NOMO-1 treated with dmso at 0.1 percent for 144 hours (cell line): ENCODE data around the gene GGA2.
A peak's percentile ranks its signal among the peaks of the same experiment; 100 is the strongest.
"Not testable (repeated sequence)": the region's sequence is repeated elsewhere in the genome, so short reads cannot be mapped to it uniquely, and the experiment has no call there.

Experiments used
- DNase-seq: peaks from one replicate; lab custom pipeline; 2025; ENCODE audit not compliant: unreplicated experiment; lab: John Stamatoyannopoulos, UW

The GGA2 gene

DNA sequence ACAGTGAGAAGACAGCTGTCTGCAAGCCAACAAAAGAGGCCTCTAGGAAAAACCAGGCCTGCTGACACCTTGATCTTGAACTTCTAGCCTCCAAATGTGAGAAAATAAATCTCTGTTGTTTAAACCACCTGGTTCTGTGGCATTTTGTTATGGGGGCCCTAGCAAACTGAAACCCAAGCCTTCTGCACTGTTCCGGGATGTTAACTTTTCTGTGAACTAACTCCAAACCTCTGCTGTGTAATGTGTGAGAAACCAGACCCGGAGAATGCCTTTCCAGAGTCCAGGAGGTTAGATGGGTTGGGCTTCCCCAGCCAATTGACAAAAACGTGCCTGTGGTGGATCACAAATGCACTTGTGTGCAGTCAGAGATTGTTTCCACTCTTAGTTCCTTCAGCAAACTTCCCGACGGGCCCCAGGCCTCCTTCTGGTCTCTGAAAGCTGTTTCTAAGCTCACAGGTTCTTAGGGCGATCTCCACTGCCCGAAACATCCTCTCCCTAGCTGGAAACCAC lies 13.6 kb upstream of the GGA2 start:
- no peak for DNase-seq

GRCh38 chr16:23523321-23523720 lies 13.0 kb upstream of the GGA2 start:
- no peak for DNase-seq

- no peak for DNase-seq
Observed at GRCh38 chr16:23521965-23522364, 11.7 kb upstream of the GGA2 start.

DNA sequence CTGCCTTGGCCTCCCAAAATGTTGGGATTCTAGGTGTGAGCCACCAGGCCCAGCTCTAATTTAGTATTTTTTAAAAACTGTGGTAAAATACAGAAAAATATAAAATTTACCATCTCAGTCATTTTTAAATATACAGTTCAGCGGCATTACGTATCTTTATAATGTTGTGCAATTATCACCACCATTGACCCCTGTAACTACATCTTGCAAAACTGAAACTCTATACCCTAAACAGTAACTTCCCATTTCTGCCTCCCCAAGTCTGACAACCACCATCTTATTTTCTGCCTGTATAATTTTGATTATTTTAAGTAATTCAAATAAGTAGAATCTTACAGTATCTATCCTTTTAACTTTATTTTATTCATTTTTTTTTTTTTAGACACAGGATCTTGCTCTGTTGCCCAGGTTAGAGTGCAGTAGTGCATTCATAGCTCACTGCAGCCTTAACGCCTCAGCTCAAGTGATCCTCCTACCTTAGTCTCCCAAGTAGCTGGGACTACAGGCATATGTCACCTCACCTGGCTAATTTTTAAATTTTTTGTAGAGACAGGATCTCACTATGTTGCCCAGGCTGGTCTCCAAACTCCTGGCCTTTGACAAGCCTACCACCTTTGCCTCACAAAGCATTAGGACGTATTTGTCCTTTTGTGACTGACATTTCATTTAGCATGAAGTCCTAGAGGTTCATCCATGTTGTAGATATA lies 10.9 kb upstream of the GGA2 start:
- DNase-seq = peak; percentile 79

DNA sequence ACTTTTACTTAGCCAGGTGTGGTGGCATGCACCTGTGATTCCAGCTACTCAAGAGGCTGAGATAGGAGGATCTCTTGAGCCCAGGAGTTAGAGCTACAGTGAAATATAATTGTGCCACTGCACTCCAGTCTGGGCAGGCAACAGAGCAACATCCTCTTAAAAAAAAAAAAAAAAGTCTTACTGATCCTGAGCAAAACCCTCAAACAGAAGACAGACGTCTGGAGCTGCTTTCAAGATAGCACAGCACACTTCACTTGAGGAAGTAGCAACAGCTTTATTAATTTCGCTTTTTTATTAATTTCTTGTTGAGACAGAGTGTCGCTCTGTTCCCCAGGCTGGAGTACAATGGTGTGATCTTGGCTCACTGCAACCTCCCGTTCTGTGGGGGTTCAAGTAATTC lies 10.2 kb upstream of the GGA2 start:
- DNase-seq = peak; percentile 20

GRCh38 chr16:23519282-23519681 lies 9.0 kb upstream of the GGA2 start:
- no peak for DNase-seq

GRCh38 chr16:23518435-23518891 lies 8.2 kb upstream of the GGA2 start:
- peak; percentile 79 for DNase-seq

DNA sequence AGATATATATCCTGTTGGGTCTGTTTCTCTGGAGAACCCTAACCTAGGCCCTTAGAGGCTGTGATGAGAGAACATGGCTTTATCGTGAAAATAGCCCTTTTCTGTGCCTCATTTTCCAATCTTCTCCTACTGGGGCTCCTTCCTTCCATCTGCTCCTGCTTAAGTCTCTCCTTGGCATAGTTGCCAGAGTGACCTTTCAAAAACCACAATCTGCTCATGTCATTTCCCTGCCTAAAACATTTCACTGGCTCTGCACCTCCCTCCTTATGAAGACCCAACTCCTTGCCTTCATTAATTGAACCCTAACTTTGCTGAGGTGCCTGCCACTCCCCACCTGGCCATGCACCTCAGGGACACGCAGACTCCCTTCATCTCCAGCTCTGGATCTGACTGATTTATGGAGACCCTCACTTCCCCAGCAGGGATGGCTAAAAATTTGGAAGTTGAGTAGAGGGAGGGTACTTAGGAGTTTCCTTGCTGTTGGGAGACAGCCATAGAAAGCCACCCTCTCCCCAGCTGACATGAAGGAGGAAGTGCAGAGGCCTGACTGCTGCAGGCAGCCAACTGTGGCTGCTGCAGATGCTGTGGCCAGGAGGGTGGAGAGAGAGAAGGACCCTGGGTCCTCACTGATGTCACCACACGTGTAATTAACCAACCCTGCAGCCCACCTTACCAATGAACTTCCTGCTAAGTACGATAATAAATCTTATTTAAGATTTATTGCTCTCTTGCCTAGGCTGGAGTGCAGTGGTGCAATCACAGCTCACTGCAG lies 6.3 kb upstream of the GGA2 start:
- peak; percentile 69 for DNase-seq

DNA sequence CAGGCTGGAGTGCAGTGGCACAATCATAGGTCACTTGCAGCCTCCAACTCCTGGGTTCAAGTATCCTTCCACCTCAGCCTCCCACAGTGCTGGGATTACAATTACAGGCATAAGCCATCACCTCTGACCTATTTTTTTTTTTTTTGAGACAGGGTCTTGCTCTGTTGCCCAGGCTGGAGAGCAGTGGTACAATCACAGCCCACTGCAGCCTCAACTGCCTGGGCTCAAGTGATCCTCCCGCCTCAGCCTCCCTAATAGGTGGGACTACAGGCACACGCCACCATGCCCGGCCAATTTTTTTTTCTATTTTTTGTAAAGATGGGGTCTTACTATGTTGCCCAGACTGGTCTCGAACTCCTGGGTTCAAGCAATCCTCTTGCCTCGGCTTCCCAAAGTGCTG lies 5.6 kb upstream of the GGA2 start:
- no peak for DNase-seq

DNA sequence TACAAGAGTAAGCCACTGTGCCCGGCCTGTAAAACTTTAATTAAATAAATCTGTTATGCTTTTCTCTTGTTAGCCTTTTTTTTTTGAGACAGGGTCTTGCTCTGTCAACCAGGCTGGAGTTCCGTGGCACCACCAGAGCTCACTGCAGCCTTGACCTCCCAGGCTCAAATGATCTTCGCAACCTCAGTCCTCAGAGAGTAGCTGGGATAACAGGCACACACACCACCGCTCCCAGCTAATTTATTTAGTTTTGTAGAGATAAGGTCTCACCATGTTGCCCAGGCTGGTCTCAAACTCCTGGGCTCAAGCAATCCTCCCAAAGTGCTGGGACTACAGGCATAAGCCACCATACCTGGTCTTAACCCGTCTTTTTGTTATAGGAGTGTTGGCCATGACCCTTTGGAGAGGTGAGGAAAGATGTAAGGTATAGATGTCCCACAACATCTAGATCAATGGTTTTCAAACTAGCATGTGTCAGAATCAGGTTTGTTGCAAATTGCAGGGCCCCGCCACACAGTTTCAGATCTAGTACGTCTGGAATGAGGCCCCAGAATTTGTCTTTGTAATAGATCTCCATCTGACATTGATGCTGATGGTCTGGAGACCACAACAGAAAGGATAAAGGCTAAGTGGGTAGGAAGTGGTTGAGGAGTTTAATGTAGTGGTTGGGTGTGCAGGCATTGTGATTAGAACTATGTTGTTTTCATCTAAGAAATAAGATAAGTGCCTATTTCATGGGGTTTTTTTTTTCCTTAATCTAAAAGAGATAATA lies 4.3 kb upstream of the GGA2 start:
- no peak for DNase-seq

DNA sequence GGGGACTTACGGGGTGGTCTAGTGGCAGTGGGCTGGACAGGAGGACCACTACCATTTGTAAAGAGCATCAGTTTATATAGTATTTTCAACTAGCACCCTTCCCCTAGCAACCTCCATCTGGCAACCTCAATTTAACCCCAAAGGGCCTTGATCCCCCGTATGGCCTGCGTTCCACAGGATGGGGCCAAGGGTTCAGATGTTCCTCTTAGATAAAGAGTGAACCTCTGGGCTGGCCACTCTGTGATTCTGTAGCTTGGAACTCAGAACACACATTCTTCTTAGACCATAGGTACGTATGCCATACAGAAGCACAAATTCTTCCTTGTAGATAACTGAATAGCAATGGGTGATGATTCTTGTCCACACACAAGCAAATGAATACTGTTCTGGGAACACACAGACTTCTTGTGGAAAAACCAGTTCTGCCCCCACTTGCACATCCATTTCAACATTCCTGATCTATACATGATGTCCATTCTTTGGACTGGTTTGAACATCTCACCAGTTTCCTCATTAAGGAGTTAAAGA lies 1.9 kb upstream of the GGA2 start:
- no peak for DNase-seq

GRCh38 chr16:23511731-23512130 lies 1.4 kb upstream of the GGA2 start:
- DNase-seq = no peak

DNA sequence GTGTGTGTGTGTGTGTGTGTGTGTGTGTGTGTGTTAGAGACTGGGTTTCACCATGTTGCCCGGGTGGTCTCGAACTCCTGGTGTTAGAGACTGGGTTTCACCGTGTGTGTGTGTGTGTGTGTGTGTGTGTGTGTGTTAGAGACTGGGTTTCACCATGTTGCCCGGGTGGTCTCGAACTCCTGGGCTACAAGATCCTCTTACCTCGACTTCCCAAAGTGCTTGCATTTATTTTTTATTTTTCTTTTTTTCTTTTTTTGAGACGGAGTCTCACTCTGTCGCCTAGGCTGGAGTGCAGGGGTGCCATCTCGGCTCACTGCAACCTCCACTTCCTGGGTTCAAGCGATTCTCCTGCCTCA lies 599 bp upstream of the GGA2 start:
- DNase-seq = not testable (repeated sequence)

DNA sequence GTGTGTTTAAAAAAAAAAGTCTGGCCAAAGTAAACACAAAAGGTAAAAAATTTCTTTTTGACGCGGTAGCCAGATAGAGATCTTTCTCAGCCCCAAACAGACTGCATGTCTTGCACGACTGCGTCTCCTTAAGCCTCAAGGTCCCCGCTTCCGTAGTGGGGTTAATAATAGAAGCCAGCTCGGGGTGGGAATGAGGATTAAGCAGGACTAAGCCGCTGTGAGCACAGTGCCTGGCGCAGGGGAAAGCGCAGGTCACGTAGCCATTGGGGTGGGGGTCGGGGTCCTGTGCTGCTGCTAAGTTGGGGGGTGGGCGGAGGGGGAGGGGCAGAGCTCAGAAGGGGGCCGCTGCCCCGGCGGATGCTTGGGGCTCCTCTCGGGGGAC lies 521 bp downstream of the GGA2 start:
- no peak for DNase-seq

DNA sequence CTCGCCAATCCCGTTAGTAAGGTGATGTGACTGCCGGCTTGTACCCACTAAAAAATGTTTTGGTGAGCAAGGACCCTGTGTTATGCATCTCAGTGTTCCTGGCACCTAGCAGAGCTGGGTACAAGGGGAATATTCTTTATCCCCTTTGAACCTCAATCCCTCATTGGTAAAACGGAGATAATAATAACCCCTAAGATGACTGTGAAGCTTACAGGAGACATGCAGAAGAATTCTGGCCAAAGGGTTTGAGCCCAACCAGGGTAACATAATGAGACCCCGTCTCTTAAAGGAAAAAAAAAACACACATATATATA lies 896 bp downstream of the GGA2 start:
- no peak for DNase-seq

- no peak for DNase-seq
Observed at GRCh38 chr16:23508589-23509440, 1.5 kb downstream of the GGA2 start.

- DNase-seq = no peak
Observed at GRCh38 chr16:23506606-23506994, 3.7 kb downstream of the GGA2 start.

DNA sequence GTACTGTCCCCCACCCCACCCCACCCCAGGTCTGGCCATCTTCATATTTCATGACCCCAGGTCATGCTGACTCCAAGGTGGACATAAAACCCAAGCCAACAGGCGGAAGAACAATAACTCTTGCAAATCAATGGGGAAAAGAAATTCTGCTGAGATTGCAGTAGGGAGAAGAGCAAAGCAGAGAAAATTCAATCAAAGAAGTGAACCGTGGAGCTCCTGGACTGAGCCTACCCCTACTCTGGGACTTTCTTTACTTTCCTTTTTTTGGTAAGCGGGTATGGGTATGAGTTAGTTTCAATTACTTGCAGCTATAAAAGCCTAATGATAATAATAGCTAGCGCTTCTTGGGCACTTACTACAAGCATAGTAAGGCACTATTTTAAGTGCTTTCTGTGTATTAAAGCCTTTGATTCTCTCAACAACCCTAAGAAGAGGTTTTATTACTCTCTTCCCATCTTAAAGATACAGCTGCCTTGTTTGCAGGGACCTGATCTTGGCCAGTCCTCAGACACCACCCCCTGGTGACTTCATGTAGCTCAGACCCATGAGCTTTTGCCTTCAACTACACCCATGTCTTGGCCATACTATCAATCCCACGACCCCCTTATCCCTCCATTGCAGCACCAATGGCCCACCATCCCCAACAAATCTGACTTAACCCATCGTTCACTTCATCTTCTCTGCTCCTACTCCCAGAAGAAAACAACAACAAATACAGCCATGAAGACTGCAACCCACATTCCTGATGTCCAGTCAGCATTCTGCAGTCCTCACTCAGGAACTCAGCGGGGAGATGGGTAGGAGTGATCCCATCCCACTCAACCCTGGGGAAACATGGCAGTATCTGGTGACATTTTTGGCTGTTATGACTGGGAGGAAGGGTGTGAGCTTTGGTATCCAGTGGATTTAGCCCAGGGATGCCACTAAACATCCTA lies 4.4 kb downstream of the GGA2 start:
- DNase-seq = no peak

DNA sequence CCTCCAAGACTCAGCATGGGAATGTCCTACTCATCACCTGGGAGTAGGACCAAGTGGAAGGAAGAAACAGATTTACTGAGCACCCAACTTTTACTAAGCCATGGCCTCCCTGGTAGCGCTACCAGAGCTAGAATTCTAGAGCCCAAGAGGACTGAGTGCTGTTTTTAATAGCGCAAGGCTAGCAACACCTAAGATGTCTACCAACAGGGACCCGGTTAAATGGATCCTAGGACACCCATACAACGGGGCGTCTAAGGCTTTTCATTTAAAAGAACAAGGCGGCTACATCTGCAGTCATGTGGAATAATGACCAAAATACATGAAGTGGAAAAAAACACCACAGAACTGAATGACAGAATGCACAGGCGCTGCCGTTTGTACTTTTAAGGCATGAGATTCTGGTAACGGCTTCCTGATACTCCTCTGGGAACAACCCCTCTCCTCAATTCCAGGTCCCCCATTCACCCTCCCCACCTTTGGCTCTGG lies 5.1 kb downstream of the GGA2 start:
- DNase-seq = no peak
